Colonic mucosa (tissue), 4 donors: ENCODE data around the gene HAAO. TPM values are rescaled to one million over a fixed set of nuclear protein-coding genes. Genes with fewer than 3 reads are reported as not detected.

Experiments
- DNase-seq: peaks from one replicate; pipeline ENCODE4 v3.0.0-alpha.2; 2020
- H3K27ac ChIP-seq: fragments of 200-600 bp; one replicate; pipeline ENCODE4 v1.8.0; 2021
- H3K27me3 ChIP-seq: fragments of 200-600 bp; one replicate; pipeline ENCODE4 v1.8.0; 2021
- H3K36me3 ChIP-seq: fragments of 200-600 bp; one replicate; pipeline ENCODE4 v1.8.0; 2021
- H3K4me1 ChIP-seq: fragments of 200-600 bp; one replicate; pipeline ENCODE4 v1.8.0; 2021; ENCODE audit warnings: mild to moderate bottlenecking
- H3K4me3 ChIP-seq: fragments of 200-600 bp; one replicate; pipeline ENCODE4 v1.8.0; 2021
- H3K9ac ChIP-seq, 2 donors: one replicate each; pipeline ENCODE4 v1.7.0; 2013; ENCODE audit warnings: control low read depth in 2 of 2, low read depth in 2 of 2, low read length in 2 of 2
- H3K9me3 ChIP-seq: fragments of 200-600 bp; one replicate; pipeline ENCODE4 v1.8.0; 2021
- intact Hi-C: fragments of 100-400 bp; cut with DNase I; formaldehyde crosslinking; loops from one replicate; pipeline ENCODE4 v1.14.1; 2022
- total RNA-seq, 2 donors: library from RNA; stranded (reverse); fragmentation: NEBNext Ultra II Directional in 1 of 2; extraction: Animal tissue kit (Norgen Biotek cat#: 25700) in 1 of 2; gene quantifications; one replicate each; pipeline ENCODE4 v1.2.1, GENCODE V29; 2021
- TF ChIP-seq, protein P1 (sequence below): fragments of 200-600 bp; IDR thresholded peaks from one replicate; pipeline ENCODE4 v1.8.0; 2022; ENCODE audit warnings: antibody characterized with exemption, mild to moderate bottlenecking
- donor health status: healthy.
- donor health status: DM: no; HTN: no; CAD: no.
- donor health status: DM: no; HTN: no; CAD: no.

Gene HAAO
- total RNA-seq, 2 donors from 2014 or later, result 8.2 to 17.8 TPM

- Histone ChIP-seq H3K36me3 (no peaks in the 10 kb centered on the region), H3K27me3 (no peaks in the 10 kb centered on the region), H3K27ac (no peak overlapping the region), H3K9ac (no peak overlapping the region), H3K4me3 (no peak overlapping the region), H3K9me3 (no peaks in the 10 kb centered on the region), H3K4me1 (no peaks in the 10 kb centered on the region)
- TF ChIP-seq, protein P1, sequence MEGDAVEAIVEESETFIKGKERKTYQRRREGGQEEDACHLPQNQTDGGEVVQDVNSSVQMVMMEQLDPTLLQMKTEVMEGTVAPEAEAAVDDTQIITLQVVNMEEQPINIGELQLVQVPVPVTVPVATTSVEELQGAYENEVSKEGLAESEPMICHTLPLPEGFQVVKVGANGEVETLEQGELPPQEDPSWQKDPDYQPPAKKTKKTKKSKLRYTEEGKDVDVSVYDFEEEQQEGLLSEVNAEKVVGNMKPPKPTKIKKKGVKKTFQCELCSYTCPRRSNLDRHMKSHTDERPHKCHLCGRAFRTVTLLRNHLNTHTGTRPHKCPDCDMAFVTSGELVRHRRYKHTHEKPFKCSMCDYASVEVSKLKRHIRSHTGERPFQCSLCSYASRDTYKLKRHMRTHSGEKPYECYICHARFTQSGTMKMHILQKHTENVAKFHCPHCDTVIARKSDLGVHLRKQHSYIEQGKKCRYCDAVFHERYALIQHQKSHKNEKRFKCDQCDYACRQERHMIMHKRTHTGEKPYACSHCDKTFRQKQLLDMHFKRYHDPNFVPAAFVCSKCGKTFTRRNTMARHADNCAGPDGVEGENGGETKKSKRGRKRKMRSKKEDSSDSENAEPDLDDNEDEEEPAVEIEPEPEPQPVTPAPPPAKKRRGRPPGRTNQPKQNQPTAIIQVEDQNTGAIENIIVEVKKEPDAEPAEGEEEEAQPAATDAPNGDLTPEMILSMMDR, result no peak
- intact Hi-C loops, result no loop called here
- DNase-seq, result no peak
These were observed 8.6 kb upstream of the HAAO start for GRCh38 chr2:42800981-42801380.

DNA sequence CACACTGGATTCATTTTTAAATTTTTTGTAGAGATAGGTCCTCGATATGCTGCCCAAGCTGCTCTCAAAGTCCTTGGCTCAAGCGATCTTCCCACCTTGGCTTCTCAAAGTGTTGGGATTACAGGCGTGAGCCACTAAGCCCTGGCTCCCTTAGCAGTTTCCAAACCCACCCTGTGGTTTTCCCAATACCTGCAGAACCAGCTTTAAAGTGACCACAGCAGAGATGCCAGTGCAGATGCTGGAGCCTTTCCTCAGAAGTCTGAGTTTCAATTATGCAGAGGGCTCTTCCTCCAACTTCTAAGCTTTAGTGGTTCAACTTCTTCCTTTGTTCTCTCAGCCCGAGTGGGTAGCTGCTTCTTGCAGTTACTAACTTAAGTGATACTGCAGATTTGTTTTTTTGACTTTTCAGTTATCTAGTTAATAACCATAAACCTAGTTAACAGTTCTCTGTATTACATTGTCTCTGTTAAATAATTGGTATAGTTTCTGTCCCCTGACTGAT is 8.1 kb upstream of the HAAO start:
- Histone ChIP-seq H3K9me3 (no peaks in the 10 kb centered on the region), H3K4me1 (no peaks in the 10 kb centered on the region), H3K4me3 (no peak overlapping the region), H3K27ac (no peak overlapping the region), H3K27me3 (no peaks in the 10 kb centered on the region), H3K9ac (no peak overlapping the region), H3K36me3 (no peaks in the 10 kb centered on the region)
- TF ChIP-seq, protein P1, result no peak
- intact Hi-C loops, result no loop called here
- DNase-seq, result no peak

DNA sequence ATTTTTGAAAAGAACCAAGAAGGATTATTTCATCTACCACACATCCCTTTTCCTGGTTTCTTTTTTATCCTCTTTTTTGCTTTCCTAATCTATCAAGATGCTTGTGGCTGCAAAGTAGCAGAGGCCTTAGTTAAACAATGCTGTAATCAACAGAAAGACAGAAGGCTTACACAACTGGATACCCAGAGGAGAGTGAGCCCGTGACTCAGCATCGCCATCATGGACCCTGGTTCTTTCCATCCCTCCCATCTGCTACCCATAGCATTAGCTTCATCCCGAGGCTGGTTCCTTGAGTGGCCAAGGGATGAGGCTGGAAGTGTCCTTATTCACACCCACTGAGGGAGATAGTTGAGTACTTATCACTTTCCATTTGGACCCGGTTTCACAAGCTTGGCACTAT is 7.5 kb upstream of the HAAO start:
- Histone ChIP-seq H3K27ac (no peak overlapping the region), H3K9me3 (no peaks in the 10 kb centered on the region), H3K4me3 (no peak overlapping the region), H3K36me3 (no peaks in the 10 kb centered on the region), H3K27me3 (no peaks in the 10 kb centered on the region), H3K9ac (no peak overlapping the region), H3K4me1 (no peaks in the 10 kb centered on the region)
- intact Hi-C loops, result no loop called here
- DNase-seq, result no peak
- TF ChIP-seq, protein P1, result no peak

GRCh38 chr2:42797281-42797680 is 4.9 kb upstream of the HAAO start:
- DNase-seq, result no peak
- H3K4me3 ChIP-seq, result no peak overlapping the region
- no peaks in the 10 kb centered on the region for H3K4me1 ChIP-seq
- no peaks in the 10 kb centered on the region for H3K36me3 ChIP-seq
- no peaks in the 10 kb centered on the region for H3K27me3 ChIP-seq
- H3K9me3 ChIP-seq, result no peaks in the 10 kb centered on the region
- intact Hi-C loops, result no loop called here
- H3K27ac ChIP-seq, result no peak overlapping the region
- no peak overlapping the region for H3K9ac ChIP-seq
- TF ChIP-seq, protein P1, result no peak

- TF ChIP-seq, protein P1, result no peak
- H3K9me3 ChIP-seq, result no peaks in the 10 kb centered on the region
- no peaks in the 10 kb centered on the region for H3K27me3 ChIP-seq
- H3K9ac ChIP-seq, result no peak overlapping the region
- intact Hi-C loops, result no loop called here
- H3K27ac ChIP-seq, result peak overlapping the region; percentile 9
- no peaks in the 10 kb centered on the region for H3K36me3 ChIP-seq
- DNase-seq, result no peak
- H3K4me1 ChIP-seq, result no peaks in the 10 kb centered on the region
- H3K4me3 ChIP-seq, result no peak overlapping the region
These were observed 4.3 kb upstream of the HAAO start for GRCh38 chr2:42796427-42797248.
